ENCODE data around the gene SLC25A17.
"Not testable (repeated sequence)": the region's sequence is repeated elsewhere in the genome, so short reads cannot be mapped to it uniquely, and the experiment has no call there.

Gene SLC25A17

GRCh38 chr22:40819599-40820140, 524 bp upstream of the SLC25A17 start:
- no peak for DNase-seq (ENCODE audit: low read depth)

- DNase-seq (ENCODE audit: low read depth): no peak
These were observed 877 bp downstream of the SLC25A17 start for GRCh38 chr22:40818192-40818746.

GRCh38 chr22:40817737-40818136, 1.4 kb downstream of the SLC25A17 start:
- no peak for DNase-seq (ENCODE audit: low read depth)

GRCh38 chr22:40813912-40814315, 5.2 kb downstream of the SLC25A17 start:
- DNase-seq (ENCODE audit: low read depth): no peak

DNA sequence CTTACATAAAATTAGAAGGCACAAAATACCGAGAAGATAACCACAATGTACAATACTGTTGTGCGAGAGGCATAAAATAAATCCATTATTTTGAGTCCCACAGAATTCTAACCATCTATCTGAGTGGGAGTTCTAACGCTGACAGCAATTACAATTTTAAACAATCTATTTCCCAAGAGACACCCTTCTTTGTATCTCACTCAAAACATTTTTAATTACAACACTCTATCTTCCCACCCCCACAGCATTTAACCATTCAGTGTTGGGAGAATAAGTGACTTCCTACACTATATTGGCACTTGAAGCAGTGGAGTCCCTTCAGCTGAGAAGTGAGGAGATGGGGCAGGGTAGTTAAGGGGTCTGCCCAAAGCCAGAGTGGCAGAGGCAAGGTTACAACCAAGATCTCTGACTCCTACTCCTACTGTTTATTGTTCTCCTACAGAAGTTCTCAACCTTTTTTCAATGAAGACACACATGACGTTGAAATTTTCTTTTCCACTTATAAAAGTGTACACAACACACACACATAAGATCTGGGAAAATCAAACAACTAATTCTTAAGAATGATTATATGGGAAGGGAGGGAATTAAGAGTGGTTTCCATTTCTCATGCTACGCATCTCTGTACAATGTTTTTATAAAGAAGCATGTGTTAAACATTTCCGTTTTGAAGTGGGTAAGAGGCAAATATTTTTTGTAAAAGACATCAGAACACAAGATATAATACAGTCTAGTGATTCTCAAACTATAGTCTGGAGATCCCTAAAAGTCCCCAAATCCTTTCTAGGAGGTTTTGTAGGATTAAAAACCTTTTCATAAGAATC, 10.9 kb downstream of the SLC25A17 start:
- no peak for DNase-seq (ENCODE audit: low read depth)

- DNase-seq (ENCODE audit: low read depth): no peak
These were observed 12.4 kb downstream of the SLC25A17 start for GRCh38 chr22:40806711-40807110.

GRCh38 chr22:40805699-40806203, 13.4 kb downstream of the SLC25A17 start:
- DNase-seq (ENCODE audit: low read depth): no peak

GRCh38 chr22:40805239-40805638, 13.9 kb downstream of the SLC25A17 start:
- no peak for DNase-seq (ENCODE audit: low read depth)

DNA sequence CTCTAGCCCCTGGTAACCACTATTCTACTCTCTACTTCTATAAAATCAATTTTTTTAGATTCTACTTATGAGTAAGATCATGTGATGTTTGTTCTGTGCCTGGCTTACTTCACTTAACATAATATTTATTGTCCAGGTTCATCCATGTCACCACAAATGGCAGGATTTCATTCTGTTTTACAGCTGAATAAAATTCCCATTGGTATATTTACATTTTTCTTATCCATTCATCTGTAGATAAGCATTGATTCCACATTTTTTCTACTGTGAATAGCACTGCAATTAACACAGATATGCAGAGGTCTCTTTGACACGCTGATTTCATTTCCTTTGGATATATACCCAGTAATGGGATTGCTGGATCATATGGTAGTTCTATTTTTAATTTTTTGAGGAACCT, 15.8 kb downstream of the SLC25A17 start:
- no peak for DNase-seq (ENCODE audit: low read depth)

DNA sequence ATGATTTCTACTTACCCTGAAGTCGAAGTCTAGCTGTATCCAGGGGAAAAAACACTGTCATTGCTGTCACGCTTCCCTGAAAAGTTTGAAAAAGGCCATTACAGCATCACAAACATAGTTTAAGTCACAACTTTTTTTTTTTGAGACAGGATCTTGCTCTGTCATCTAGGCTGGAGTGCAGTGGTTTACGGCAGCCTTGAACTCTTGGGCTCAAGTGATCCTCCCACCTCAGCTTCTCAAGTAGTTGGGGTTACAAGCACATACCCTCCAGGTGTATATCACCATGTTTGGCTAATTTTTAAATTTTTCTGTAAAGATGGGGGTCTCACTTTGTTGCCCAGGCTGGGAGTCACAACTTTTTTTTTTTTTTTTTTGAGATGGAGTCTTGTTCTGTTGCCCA, 20.1 kb downstream of the SLC25A17 start:
- DNase-seq (ENCODE audit: low read depth): no peak

DNA sequence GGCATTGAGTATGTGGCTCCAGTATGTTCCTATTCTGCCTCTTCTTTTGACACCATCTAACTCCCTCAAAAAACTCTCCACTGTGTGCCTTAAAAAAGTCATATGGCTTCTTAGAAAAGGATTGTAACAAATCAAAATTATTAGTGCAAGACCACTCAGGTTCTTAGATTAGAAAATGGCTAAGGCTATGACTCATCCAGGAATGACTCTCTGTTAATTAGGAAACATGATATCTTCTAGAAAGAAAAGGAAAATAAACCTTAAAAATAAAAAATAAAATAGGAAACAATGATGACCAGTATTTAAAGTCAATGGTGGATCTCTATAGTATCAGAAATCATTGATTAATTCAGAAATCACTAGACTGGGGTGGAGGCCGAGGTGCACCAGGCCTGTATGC, 21.7 kb downstream of the SLC25A17 start:
- DNase-seq (ENCODE audit: low read depth): no peak

DNA sequence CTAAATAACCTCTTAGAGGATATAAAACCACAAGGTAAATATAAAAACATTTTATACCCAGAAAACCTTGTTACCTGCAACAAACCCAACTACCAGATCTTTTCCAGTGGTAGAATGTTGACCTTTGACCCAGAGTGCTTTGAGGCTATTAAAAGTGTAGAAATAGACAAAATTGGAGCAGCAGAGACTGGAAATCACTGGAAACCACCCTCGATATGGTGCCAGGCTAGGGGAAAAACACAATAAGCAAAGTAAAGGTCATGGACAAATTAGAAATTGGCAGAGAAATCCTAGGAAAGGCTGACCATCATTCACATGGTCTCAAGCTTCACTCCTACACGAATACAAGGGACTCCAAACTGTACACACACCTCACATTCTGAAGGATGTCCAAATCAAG, 26.7 kb downstream of the SLC25A17 start:
- DNase-seq (ENCODE audit: low read depth): no peak

DNA sequence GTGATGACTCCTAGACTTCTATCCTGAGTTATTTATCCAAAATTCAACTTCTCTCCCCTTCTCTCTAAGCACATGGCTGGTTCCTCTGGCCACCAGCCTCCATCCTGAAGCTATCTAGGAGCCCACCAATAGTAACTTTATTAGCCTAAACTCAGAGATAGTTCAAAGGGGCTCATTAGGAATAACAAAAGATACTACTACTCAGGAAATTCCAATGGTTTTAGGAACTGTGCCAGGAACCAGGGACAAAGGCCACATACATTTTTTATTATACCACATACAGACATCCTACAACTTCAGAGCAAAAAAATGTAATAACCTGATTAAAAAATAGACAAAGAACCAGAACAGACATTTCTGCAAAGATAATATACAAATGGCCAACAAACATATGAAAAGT, 27.9 kb downstream of the SLC25A17 start:
- no peak for DNase-seq (ENCODE audit: low read depth)

GRCh38 chr22:40789131-40789530, 30.0 kb downstream of the SLC25A17 start:
- no peak for DNase-seq (ENCODE audit: low read depth)

DNA sequence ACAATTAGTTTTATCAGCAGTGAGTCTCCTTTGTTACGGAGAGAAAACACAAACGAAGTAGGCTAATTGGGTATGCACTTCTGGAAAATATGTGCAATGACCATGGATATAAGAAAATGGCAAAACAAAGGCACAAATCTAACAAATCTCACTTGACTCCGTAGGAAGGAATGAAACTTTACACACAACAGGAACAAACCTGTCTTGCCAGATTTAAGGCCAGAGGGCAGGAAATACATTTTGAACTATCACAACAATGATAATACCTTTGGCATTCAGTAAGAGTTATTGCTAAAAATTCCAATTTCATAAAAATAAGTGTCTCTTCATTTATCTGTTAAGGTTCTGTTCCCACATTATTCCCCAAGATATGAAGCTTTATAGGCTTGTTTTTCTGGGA, 36.6 kb downstream of the SLC25A17 start:
- DNase-seq (ENCODE audit: low read depth): no peak

DNA sequence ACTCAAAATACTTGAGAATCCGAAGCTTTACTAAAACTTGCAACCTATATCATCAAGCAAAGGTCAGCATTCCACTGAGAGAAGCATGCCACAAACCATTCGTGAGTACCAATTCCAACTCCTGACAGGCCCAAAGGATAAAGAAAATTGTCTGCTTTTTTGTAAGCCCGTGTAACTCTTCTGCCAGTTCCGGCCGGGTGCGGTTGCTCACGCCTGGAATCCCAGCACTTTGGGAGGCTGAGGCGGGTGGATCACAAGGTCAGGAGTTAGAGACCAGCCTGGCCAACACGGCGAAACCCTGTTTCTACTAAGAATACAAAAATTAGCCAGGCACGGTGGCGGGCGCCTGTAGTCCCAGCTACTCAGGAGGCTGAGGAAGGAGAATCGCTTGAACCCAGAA, 37.4 kb downstream of the SLC25A17 start:
- DNase-seq (ENCODE audit: low read depth): not testable (repeated sequence)

- no peak for DNase-seq (ENCODE audit: low read depth)
These were observed 49.4 kb downstream of the SLC25A17 start for GRCh38 chr22:40769761-40770160.

GRCh38 chr22:40768206-40768605, 50.9 kb downstream of the SLC25A17 start:
- DNase-seq (ENCODE audit: low read depth): no peak

DNA sequence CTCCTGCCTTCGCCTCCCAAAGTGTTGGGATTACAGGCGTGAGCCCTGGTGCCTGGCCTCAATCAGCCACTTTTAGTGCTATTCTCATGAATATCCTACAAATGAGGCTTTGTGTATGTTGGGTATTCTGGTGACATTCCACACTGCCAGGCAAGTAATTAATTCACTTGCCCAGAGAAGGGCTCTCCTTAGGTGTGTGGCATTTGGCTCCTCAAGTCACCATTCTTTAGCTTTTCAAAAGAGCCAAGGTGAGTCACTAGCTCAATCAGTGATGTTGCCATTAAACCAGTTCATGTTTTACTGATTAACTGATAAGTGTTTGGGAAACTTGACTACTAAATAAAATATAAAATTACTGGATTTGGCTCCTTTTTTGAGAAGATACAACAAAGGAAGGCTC, 52.2 kb downstream of the SLC25A17 start:
- no peak for DNase-seq (ENCODE audit: low read depth)

- DNase-seq (ENCODE audit: low read depth): no peak
These were observed 54.2 kb downstream of the SLC25A17 start for GRCh38 chr22:40764763-40765441.

DNA sequence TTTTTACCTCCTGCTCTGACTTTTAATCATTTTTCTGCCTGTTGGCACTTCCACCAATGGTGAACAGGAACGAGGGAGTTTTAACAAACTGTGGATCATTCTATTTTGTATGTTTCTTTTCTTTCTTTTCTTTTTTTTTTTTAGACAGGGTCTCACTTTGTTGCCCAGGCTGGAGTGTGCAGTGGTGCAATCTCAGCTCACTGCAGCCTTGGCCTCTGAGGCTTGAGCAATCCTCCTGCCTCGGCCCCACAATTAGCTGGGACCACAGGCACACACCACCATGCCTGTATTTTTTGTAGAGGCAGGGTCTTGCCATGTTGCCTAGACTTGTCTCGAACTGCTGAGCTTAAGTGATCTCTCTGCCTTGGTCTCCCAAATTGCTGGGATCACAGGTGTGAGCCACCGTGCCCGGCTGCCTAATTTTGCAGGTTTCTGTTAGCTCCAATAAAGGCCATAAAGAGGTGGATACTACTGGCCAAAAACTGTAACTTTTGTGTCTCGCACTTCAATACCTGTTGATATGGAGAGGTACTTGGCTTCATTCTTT, 59.8 kb downstream of the SLC25A17 start:
- no peak for DNase-seq (ENCODE audit: low read depth)

DNA sequence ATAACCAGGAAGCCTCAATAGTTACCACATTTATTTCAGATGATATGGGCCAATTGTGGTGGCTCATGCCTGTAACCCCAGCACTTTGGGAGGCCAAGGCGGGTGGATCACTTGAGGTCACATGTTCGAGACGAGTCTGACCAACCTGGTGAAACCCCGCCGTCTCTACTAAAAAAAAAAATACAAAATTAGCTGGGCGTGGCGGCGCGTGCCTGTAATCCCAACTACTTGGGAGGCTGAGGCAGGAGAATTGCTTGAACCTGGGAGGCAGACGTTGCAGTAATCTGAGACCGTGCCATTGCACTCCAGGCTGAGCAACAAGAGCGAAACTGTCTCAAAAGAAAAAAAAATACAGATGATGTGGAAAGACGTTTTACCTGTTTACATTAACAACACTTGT, 60.3 kb downstream of the SLC25A17 start:
- DNase-seq (ENCODE audit: low read depth): not testable (repeated sequence)

GRCh38 chr22:40758390-40758789, 60.8 kb downstream of the SLC25A17 start:
- no peak for DNase-seq (ENCODE audit: low read depth)
